OCI-LY1 (cell line): ENCODE data around the gene SLC12A6.
"Not testable (repeated sequence)": the region's sequence is repeated elsewhere in the genome, so short reads cannot be mapped to it uniquely, and the experiment has no call there.

Experiments
- H2AFZ ChIP-seq: fragments of 200-600 bp; sonication (generic), shearing (Covaris generic); 2 replicates; pipeline ENCODE4 v1.6.0; 2014; ENCODE audit warnings: antibody characterized with exemption, mild to moderate bottlenecking, low read length
- H3F3A ChIP-seq: fragments of 200-600 bp; sonication (generic), shearing (Covaris generic); 2 replicates; pipeline ENCODE4 v1.6.0; 2014; ENCODE audit warnings: mild to moderate bottlenecking, antibody characterized with exemption, low read length, moderate library complexity; ENCODE audit not compliant: insufficient read depth
- H3K27ac ChIP-seq: fragments of 200-600 bp; sonication (generic); 2 replicates; pipeline ENCODE4 v1.5.1; 2014; ENCODE audit warnings: low read length, mixed run types, mild to moderate bottlenecking, low read depth; ENCODE audit not compliant: poor library complexity, severe bottlenecking
- H3K27me3 ChIP-seq: fragments of 200-600 bp; sonication (generic); 2 replicates; pipeline ENCODE4 v1.6.0; 2014; ENCODE audit warnings: antibody characterized with exemption, mild to moderate bottlenecking, low read length, moderate library complexity; ENCODE audit not compliant: insufficient read depth
- H3K36me3 ChIP-seq: fragments of 200-600 bp; sonication (generic); 2 replicates; pipeline ENCODE4 v1.6.1; 2014; ENCODE audit warnings: mild to moderate bottlenecking, antibody characterized with exemption, low read length, moderate library complexity, mixed read lengths; ENCODE audit not compliant: insufficient read depth
- H3K4me1 ChIP-seq: fragments of 200-600 bp; sonication (generic); 2 replicates; pipeline ENCODE4 v1.5.1; 2014; ENCODE audit warnings: mild to moderate bottlenecking, low read length, moderate library complexity; ENCODE audit not compliant: insufficient read depth, severe bottlenecking
- H3K4me2 ChIP-seq: fragments of 200-600 bp; sonication (generic), shearing (Covaris generic); 2 replicates; pipeline ENCODE4 v1.6.1; 2014; ENCODE audit warnings: low read length
- H3K4me3 ChIP-seq: fragments of 200-600 bp; sonication (generic); 2 replicates; pipeline ENCODE4 v1.5.1; 2014; ENCODE audit warnings: low read length, low read depth, mild to moderate bottlenecking, mixed read lengths; ENCODE audit not compliant: poor library complexity, severe bottlenecking
- H3K79me2 ChIP-seq: fragments of 200-600 bp; shearing (Covaris generic); 2 replicates; pipeline ENCODE4 v1.6.1; 2016; ENCODE audit warnings: mixed run types, low read length, mixed read lengths; ENCODE audit not compliant: insufficient read depth
- H3K9ac ChIP-seq: fragments of 200-600 bp; sonication (generic), shearing (Covaris generic); 2 replicates; pipeline ENCODE4 v1.6.1; 2014; ENCODE audit warnings: mild to moderate bottlenecking, low read length, mixed read lengths
- H3K9me2 ChIP-seq: fragments of 200-600 bp; sonication (generic), shearing (Covaris generic); 2 replicates; pipeline ENCODE4 v1.6.1; 2014; ENCODE audit warnings: low read depth, mild to moderate bottlenecking, low read length, mixed read lengths
- H3K9me3 ChIP-seq: fragments of 200-600 bp; shearing (Covaris generic); 2 replicates; pipeline ENCODE4 v1.6.1; 2014; ENCODE audit warnings: low read length, mixed read lengths
- H4K20me1 ChIP-seq: fragments of 200-600 bp; sonication (generic), shearing (Covaris generic); 2 replicates; pipeline ENCODE4 v1.6.0; 2016; ENCODE audit warnings: mild to moderate bottlenecking, low read length; ENCODE audit not compliant: insufficient read depth
- EZH2 ChIP-seq: fragments of 200-600 bp; sonication (generic), shearing (Covaris generic); IDR thresholded peaks from 2 replicates; pipeline ENCODE4 v1.8.0; 2017; ENCODE audit warnings: borderline replicate concordance, mixed run types, mild to moderate bottlenecking, antibody characterized with exemption, low read length, moderate library complexity, mixed read lengths
- TF ChIP-seq, protein P1 (sequence below): fragments of 200-600 bp; sonication (generic), shearing (Covaris generic); IDR thresholded peaks from 2 replicates; pipeline ENCODE4 v1.5.1; 2017; ENCODE audit warnings: mild to moderate bottlenecking, antibody characterized with exemption, low read length, moderate library complexity, mixed read lengths

Gene SLC12A6

DNA sequence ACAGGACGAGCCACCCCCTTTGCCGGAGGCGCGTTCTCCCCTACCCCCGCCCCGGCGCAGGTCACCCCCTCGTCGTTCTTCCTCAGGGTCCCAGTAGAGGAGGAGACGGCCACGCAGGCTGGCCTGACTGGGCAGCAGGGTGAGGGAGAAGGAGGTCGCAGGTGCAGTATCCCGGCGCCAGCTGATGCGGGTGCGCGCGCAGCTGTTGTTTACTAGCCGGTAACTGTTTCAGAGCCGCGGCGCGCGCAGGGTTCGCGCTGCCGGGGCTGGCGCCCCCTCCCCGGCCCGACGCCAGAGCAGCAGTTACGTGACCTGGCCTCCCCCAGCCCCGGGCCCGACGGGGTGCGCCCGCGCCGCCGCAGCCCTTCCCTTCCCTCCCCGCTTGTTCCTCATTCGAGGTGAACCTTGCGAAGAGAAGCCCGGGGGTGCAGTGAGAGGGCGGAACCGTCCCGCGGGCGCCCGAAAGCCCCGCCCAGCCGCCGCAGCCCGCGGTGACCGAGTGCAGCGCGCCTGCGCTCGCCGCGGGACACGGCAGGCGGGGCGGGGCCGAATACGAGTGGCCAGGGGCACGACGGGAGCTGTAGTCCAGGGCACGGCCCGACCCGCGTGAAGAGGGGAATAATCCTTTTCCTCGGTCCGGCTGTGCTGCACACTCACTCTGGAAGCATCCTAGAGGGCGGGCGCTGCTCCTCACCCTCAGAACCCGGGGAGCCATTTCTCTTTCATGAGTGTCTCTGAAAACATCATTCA lies at the start of gene SLC12A6:
Gene SLC12A6 (minus strand): TSS at position 225 of the 750 bp plus-strand sequence. CDS start 1,101 bp downstream, outside the sequence.
- no peaks in the 10 kb centered on the region for H3K27me3 ChIP-seq
- H3K9me3 ChIP-seq = no peaks in the 10 kb centered on the region
- H3K9ac ChIP-seq = peak within 1 kb of the TSS; percentile 61
- H3K4me3 ChIP-seq = peak within 1 kb of the TSS; percentile 83
- peaks cover 40% of the 10 kb centered on the region for H3K4me1 ChIP-seq
- peak within 1 kb of the TSS; percentile 4 for H3K27ac ChIP-seq
- no peaks in the 10 kb centered on the region for H4K20me1 ChIP-seq
- H3K79me2 ChIP-seq = peaks cover 7% of the 10 kb centered on the region
- TF ChIP-seq, protein P1, sequence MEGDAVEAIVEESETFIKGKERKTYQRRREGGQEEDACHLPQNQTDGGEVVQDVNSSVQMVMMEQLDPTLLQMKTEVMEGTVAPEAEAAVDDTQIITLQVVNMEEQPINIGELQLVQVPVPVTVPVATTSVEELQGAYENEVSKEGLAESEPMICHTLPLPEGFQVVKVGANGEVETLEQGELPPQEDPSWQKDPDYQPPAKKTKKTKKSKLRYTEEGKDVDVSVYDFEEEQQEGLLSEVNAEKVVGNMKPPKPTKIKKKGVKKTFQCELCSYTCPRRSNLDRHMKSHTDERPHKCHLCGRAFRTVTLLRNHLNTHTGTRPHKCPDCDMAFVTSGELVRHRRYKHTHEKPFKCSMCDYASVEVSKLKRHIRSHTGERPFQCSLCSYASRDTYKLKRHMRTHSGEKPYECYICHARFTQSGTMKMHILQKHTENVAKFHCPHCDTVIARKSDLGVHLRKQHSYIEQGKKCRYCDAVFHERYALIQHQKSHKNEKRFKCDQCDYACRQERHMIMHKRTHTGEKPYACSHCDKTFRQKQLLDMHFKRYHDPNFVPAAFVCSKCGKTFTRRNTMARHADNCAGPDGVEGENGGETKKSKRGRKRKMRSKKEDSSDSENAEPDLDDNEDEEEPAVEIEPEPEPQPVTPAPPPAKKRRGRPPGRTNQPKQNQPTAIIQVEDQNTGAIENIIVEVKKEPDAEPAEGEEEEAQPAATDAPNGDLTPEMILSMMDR = no peak
- TF ChIP-seq EZH2 = no peak
- 0 out of 2 replicates have a peak within 1 kb of the TSS, but pooled peaks have one; percentile 25 for H2AFZ ChIP-seq
- 0 out of 2 replicates have a peak, but pooled peaks cover 3% of the 10 kb centered on the region for H3F3A ChIP-seq
- H3K4me2 ChIP-seq = peak within 1 kb of the TSS; percentile 94
- peaks cover 21% of the 10 kb centered on the region for H3K36me3 ChIP-seq
- H3K9me2 ChIP-seq = no peaks in the 10 kb centered on the region

DNA sequence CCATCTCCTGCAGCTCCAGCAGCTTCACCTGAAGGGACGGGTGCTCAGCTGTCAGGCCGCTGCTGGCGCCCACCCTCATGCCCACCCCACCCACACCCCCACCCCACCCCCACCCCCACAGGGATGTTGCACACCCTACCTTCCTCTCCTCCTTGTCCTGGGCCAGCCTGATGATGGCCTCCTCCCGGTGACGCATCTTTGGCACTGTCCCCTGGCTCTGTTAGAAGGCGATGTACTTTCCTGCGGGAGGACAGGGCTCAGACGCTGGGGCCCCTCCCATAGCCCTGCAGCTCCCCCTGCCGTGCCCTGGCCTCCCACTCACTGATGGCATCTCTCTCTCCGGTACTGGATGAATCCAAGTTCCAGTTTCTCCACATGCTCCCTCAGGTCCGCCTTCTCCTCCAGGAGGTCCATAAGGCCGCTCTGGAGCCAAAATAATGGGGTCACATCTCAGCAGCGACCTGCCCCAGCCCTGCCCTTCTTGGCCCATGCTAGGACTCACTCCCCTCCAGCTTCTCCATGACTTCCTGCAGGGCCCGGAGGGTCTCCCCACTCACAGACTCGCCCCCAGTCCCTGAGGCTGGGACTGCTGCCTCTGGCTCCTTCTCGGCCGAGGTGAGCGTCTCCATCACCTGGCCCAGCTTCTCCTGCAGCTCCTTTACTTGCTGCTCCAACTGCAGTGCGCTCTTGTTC lies 44.4 kb upstream of the SLC12A6 start:
- H3K79me2 ChIP-seq, H3K9me2 ChIP-seq, H3K27ac ChIP-seq, H3K9me3 ChIP-seq, H2AFZ ChIP-seq, H3K36me3 ChIP-seq, H4K20me1 ChIP-seq, H3K4me3 ChIP-seq, H3K27me3 ChIP-seq, H3F3A ChIP-seq, H3K9ac ChIP-seq, H3K4me1 ChIP-seq, H3K4me2 ChIP-seq: not testable (repeated sequence)

DNA sequence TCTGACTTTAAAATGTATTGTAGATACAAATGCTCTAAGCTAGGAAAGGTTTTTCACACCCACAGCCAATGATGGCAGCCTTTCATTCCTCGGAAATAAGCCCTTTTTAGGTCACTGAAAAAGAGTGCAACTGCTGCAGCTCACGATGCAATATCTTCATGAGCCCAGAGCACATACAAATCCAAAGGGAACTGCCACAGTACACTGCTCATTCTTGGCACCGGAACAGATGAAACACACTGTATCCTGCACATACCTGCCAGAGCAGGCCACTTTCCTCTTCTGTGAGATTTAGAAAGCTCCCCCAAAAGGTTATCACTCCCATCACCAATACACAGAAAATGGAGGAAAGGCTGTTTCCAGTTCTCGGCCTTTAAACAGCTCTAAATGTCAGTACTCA lies 42.9 kb upstream of the SLC12A6 start:
- H3K9ac ChIP-seq, H3K9me2 ChIP-seq, H2AFZ ChIP-seq, H4K20me1 ChIP-seq, H3F3A ChIP-seq, H3K4me2 ChIP-seq, H3K9me3 ChIP-seq, H3K4me1 ChIP-seq, H3K27ac ChIP-seq, H3K4me3 ChIP-seq, H3K79me2 ChIP-seq, H3K36me3 ChIP-seq, H3K27me3 ChIP-seq: not testable (repeated sequence)

DNA sequence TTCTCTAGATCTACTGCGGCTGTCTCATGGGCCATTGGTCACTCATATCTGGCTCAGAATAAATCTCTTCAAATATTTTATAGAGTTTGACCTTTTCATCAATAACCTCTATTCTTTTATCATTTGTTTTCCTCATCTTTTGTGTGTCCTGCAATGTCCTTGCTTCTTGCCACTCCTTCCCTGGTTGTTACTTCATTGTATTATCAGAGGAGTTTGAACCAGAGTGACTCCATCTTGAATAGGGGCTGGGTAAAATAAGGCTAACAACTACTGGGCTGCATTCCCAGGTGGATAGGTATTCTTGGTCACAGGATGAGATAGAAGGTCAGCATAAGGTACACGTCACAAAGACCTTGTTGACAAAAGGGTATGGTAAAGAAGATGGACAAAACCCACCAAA lies 39.3 kb upstream of the SLC12A6 start:
- H3K4me1 ChIP-seq = no peaks in the 10 kb centered on the region
- no peaks in the 10 kb centered on the region for H3K36me3 ChIP-seq
- no peaks in the 10 kb centered on the region for H3K27me3 ChIP-seq
- no peak overlapping the region for H3K4me3 ChIP-seq
- H3F3A ChIP-seq = no peaks in the 10 kb centered on the region
- H3K9ac ChIP-seq = no peak overlapping the region
- H3K27ac ChIP-seq = no peak overlapping the region
- H3K4me2 ChIP-seq = no peak overlapping the region
- no peaks in the 10 kb centered on the region for H3K79me2 ChIP-seq
- TF ChIP-seq EZH2 = no peak
- TF ChIP-seq, protein P1 = no peak
- no peak overlapping the region for H2AFZ ChIP-seq
- H3K9me3 ChIP-seq = no peaks in the 10 kb centered on the region
- no peaks in the 10 kb centered on the region for H3K9me2 ChIP-seq
- no peaks in the 10 kb centered on the region for H4K20me1 ChIP-seq

DNA sequence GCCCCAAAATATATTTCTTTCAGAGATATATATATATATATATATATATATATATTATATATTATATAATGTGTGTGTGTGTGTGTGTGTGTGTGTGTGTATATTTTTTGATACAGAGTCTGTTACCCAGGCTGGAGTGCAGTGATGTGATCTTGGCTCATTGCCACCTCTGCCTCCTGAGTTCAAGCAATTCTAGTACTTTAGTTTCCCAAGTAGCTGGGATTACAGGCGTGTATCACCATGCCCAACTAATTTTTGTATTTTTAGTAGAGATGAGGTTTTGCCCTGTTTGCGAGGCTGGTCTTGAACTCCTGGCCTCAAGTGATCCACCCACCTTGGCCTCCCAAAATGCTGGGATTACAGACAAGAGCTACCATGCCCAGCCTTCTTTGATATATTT lies 38.0 kb upstream of the SLC12A6 start:
- H3K27ac ChIP-seq, H3K4me1 ChIP-seq, H3K79me2 ChIP-seq, H3K27me3 ChIP-seq, H3K9me3 ChIP-seq, H3K9ac ChIP-seq, H4K20me1 ChIP-seq, H3K4me3 ChIP-seq, H3K4me2 ChIP-seq, H3F3A ChIP-seq, H3K9me2 ChIP-seq, H2AFZ ChIP-seq, H3K36me3 ChIP-seq: not testable (repeated sequence)
